Progenitor cell of endocrine pancreas (in vitro differentiated cells): ENCODE results near the gene MRPL24. TPM values are rescaled to one million over a fixed set of nuclear protein-coding genes. Genes with fewer than 3 reads are reported as not detected.
A peak's percentile ranks its signal among the peaks of the same experiment; 100 is the strongest.

Experiments used
- DNase-seq: peaks from one replicate; pipeline ENCODE4 v3.0.0; 2021; ENCODE audit warnings: low spot score; ENCODE audit not compliant: unreplicated experiment
- H3K27ac Mint-ChIP-seq: 2 replicates; pipeline ENCODE4 v1.8.0; 2021; ENCODE audit warnings: mild to moderate bottlenecking, moderate library complexity, mixed read lengths
- H3K27me3 Mint-ChIP-seq: 2 replicates; pipeline ENCODE4 v1.8.0; 2021; ENCODE audit warnings: mixed read lengths
- H3K36me3 Mint-ChIP-seq: 2 replicates; pipeline ENCODE4 v1.8.0; 2022; ENCODE audit warnings: mixed read lengths; ENCODE audit not compliant: insufficient read depth
- H3K4me1 Mint-ChIP-seq: 2 replicates; pipeline ENCODE4 v1.8.0; 2021; ENCODE audit warnings: low read depth, mixed read lengths
- H3K4me3 Mint-ChIP-seq: 2 replicates; pipeline ENCODE4 v1.8.0; 2021; ENCODE audit warnings: low read depth, mild to moderate bottlenecking, moderate library complexity, mixed read lengths
- H3K9me3 Mint-ChIP-seq: 2 replicates; pipeline ENCODE4 v1.8.0; 2021; ENCODE audit warnings: low read depth, mixed read lengths
- total RNA-seq: library from RNA; stranded (reverse); gene quantifications from 2 replicates; pipeline ENCODE4 v1.2.1, GENCODE V29; 2021
- TF ChIP-seq, protein P1 (sequence below): fragments of 200-600 bp; sonication (generic); IDR thresholded peaks from one replicate; pipeline ENCODE4 v1.5.0; 2021; ENCODE audit warnings: antibody characterized with exemption, mild to moderate bottlenecking; ENCODE audit not compliant: unreplicated experiment

Gene MRPL24
- total RNA-seq, 1 donor from 2014 or later: 43.2 TPM

DNA sequence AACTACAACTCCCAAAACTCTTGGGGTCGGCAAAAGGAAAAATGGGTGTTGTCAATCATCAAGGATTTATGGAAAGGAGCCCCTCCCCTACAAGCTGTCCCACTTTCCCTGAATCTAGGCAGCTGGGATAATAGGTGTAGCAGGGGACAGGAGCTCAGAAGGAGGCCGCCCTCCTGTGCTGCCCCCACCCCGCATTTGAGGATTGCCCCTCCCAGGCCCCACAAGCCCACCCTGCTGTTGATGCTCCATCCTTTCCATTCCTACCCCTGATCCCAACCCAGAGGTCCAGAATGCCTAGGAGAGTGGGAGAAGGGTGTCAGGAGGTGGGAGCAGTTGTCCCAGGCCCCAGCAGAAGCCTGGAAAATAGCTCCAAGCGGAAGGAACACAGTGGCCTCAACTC lies 1.9 kb upstream of the MRPL24 start:
- Mint-ChIP-seq H3K4me1 (peaks cover 34% of the 10 kb centered on the region), H3K27ac (no peak overlapping the region), H3K36me3 (peaks cover 13% of the 10 kb centered on the region), H3K9me3 (no peaks in the 10 kb centered on the region), H3K27me3 (no peaks in the 10 kb centered on the region), H3K4me3 (no peak overlapping the region)
- DNase-seq: no peak
- TF ChIP-seq, protein P1, sequence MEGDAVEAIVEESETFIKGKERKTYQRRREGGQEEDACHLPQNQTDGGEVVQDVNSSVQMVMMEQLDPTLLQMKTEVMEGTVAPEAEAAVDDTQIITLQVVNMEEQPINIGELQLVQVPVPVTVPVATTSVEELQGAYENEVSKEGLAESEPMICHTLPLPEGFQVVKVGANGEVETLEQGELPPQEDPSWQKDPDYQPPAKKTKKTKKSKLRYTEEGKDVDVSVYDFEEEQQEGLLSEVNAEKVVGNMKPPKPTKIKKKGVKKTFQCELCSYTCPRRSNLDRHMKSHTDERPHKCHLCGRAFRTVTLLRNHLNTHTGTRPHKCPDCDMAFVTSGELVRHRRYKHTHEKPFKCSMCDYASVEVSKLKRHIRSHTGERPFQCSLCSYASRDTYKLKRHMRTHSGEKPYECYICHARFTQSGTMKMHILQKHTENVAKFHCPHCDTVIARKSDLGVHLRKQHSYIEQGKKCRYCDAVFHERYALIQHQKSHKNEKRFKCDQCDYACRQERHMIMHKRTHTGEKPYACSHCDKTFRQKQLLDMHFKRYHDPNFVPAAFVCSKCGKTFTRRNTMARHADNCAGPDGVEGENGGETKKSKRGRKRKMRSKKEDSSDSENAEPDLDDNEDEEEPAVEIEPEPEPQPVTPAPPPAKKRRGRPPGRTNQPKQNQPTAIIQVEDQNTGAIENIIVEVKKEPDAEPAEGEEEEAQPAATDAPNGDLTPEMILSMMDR: no peak

DNA sequence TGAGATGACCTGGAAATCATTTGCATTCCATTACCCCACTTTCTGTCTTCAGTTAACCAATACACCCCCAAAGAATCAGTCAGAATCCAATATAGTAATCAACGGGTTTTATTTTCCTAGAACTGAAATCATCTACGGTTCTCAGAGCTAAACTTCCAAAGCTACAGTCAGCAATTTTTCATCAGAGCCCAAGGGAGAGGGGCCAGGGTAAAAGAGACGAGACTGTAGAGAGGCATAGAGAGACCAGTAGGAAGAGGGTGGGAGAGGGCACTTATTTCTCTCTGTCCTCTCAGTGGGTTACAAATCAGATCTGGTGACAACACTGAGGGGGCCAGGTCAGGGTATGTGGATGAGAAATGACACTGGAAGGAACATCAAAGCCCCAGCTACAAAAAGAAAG lies 1.1 kb upstream of the MRPL24 start:
- peaks cover 28% of the 10 kb centered on the region for H3K4me1 Mint-ChIP-seq
- DNase-seq: no peak
- peaks cover 13% of the 10 kb centered on the region for H3K36me3 Mint-ChIP-seq
- H3K9me3 Mint-ChIP-seq: no peaks in the 10 kb centered on the region
- H3K27me3 Mint-ChIP-seq: no peaks in the 10 kb centered on the region
- H3K27ac Mint-ChIP-seq: peak overlapping the region; percentile 98
- no peak overlapping the region for H3K4me3 Mint-ChIP-seq
- TF ChIP-seq, protein P1: no peak

DNA sequence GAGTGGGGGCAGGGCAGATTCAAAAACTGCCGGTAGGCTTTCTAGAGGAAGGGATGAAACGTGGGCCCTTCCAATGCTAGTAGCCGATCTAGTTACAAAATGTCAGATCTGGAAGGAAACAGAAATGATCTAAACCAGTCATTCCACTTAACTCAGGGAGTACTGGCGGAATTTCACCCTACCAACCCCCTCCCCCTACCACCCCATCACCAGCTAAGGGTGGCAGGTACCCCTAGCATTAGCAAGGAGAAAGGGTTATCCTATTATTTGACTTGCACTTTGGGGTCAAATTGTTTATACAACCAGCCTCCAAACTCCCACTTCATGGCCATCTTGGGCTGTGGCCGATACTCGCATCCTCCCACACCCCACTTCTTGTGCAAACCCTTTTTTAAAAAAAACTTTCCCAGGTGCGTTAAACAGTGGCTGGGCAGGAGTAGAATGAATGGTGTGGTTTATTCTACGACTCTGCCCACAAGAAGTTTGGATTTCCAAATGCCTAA lies 644 bp upstream of the MRPL24 start:
- H3K36me3 Mint-ChIP-seq: peaks cover 13% of the 10 kb centered on the region
- H3K27ac Mint-ChIP-seq: peak overlapping the region; percentile 98
- H3K27me3 Mint-ChIP-seq: no peaks in the 10 kb centered on the region
- peaks cover 26% of the 10 kb centered on the region for H3K4me1 Mint-ChIP-seq
- DNase-seq: no peak
- peak overlapping the region; percentile 97 for H3K4me3 Mint-ChIP-seq
- TF ChIP-seq, protein P1: no peak
- no peaks in the 10 kb centered on the region for H3K9me3 Mint-ChIP-seq

DNA sequence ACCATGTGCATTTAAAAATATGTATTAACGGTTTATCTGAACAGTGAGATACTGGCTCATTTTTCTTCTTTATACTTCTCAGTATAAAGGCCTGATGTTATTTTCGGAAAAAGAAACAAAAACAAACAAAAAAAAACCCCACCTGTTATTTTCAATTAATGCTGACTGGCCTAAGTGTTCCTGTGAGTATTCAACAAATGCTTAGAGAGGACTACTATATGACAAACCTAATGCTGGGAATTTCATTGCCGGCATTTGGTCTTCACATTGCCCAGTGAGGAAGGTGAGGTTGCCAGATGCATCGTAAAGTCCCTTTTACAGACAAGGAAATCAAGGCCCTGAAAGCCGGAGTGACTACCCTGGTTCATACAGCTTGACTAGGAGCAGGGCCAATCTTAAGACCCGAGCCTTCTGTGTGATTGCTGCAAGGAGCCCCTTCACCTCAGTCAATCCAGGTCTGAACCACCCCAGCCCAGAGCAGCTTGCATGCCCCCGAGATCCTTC lies 599 bp downstream of the MRPL24 start:
- TF ChIP-seq, protein P1: no peak
- Mint-ChIP-seq H3K27me3 (no peaks in the 10 kb centered on the region), H3K4me1 (peaks cover 15% of the 10 kb centered on the region), H3K4me3 (peak overlapping the region; percentile 97), H3K36me3 (peaks cover 11% of the 10 kb centered on the region), H3K9me3 (no peaks in the 10 kb centered on the region), H3K27ac (peak overlapping the region; percentile 98)
- DNase-seq: no peak

DNA sequence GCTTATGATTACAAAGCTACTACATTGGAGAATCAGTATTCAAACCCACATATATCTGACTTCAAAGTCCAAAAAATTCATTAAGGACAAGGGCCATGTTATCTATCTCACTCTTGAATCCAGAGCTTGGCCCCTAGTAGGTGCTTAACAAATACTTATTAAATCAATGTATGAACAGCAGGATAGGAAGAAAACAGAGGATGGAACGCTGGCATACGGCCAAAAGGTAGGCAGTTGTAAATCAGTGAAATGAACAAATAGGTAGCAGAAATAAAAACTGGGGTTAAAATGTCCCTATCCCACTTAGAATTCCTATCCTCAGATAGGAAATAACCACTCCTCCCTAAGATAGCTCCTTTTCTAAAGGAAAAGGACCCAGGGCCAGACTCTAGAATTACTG lies 2.0 kb downstream of the MRPL24 start:
- Mint-ChIP-seq H3K27me3 (no peaks in the 10 kb centered on the region), H3K4me3 (peak overlapping the region; percentile 28), H3K9me3 (no peaks in the 10 kb centered on the region), H3K27ac (no peak overlapping the region), H3K36me3 (peaks cover 9% of the 10 kb centered on the region), H3K4me1 (peaks cover 14% of the 10 kb centered on the region)
- DNase-seq: no peak
- TF ChIP-seq, protein P1: no peak
